Small intestine (tissue), 7 donors: ENCODE data around the gene PIK3AP1. TPM values are rescaled to one million over a fixed set of nuclear protein-coding genes. Genes with fewer than 3 reads are reported as not detected.
"Not testable (repeated sequence)": the region's sequence is repeated elsewhere in the genome, so short reads cannot be mapped to it uniquely, and the experiment has no call there.

Experiments
- DNase-seq, 2 donors: peaks; one replicate each; pipeline versions ENCODE4 v3.0.0 to v3.0.0-alpha.2; 2013
- FAIRE-seq: peaks from 2 replicates; lab custom pipeline; 2012; peaks lifted over from hg19 to GRCh38; lab: Jason Lieb, UNC
- H3K27ac ChIP-seq, 3 donors: one replicate each; pipeline ENCODE4 v1.5.1; 2013; ENCODE audit warnings: low read length in 2 of 3, mild to moderate bottlenecking in 2 of 3, control low read depth in 1 of 3, inconsistent platforms in 1 of 3, low read depth in 1 of 3, moderate library complexity in 1 of 3
- H3K27me3 ChIP-seq, 3 donors: one replicate each; pipeline ENCODE4 v1.6.1; 2013; ENCODE audit warnings: low read length in 3 of 3, inconsistent platforms in 1 of 3; ENCODE audit not compliant: control insufficient read depth in 3 of 3, insufficient read depth in 3 of 3
- H3K36me3 ChIP-seq, 3 donors: one replicate each; pipeline ENCODE4 v1.6.1; 2013; ENCODE audit warnings: low read length in 3 of 3, inconsistent platforms in 1 of 3, low read depth in 1 of 3, mild to moderate bottlenecking in 1 of 3, moderate library complexity in 1 of 3; ENCODE audit not compliant: control insufficient read depth in 3 of 3, insufficient read depth in 2 of 3
- H3K4me1 ChIP-seq, 3 donors: one replicate each; pipeline ENCODE4 v1.6.1; 2013; ENCODE audit warnings: low read length in 2 of 3, inconsistent platforms in 1 of 3, low read depth in 1 of 3, mild to moderate bottlenecking in 1 of 3, moderate library complexity in 1 of 3; ENCODE audit not compliant: control insufficient read depth in 3 of 3, insufficient read depth in 2 of 3
- H3K4me3 ChIP-seq, 3 donors: one replicate each; pipeline ENCODE4 v1.5.1; 2013; ENCODE audit warnings: low read length in 3 of 3, control low read depth in 1 of 3, inconsistent platforms in 1 of 3, low read depth in 1 of 3, mild to moderate bottlenecking in 1 of 3, moderate library complexity in 1 of 3
- H3K9me3 ChIP-seq, 2 donors: one replicate each; pipeline ENCODE4 v1.6.1; 2013; ENCODE audit warnings: low read depth in 1 of 2, low read length in 1 of 2; ENCODE audit not compliant: control insufficient read depth in 2 of 2, insufficient read depth in 1 of 2
- WGBS, 3 donors: extraction: QIAGEN DNeasy Blood & Tissue Kit; methylation state at CpG; one replicate each; pipeline ENCODE4 v1.1.7; 2013; 5-methylcytosine and 5-hydroxymethylcytosine counted together
- polyA plus RNA-seq, 4 donors: library from polyadenylated mRNA; stranded (reverse) in 3 of 4; unstranded in 1 of 4; fragments of 200-250 nt in 3 of 4; fragments of 120-200 nt in 1 of 4; gene quantifications; one replicate each; pipeline versions ENCODE4 v1.2.1 to v1.2.3, GENCODE V29; 2013
- donor health status: healthy with polysubstance abuse.
- donor health status: control.
- donor health status: control.
- donor health status: Bipolar disorder and iron deficiency.
- donor health status: healthy.

Gene PIK3AP1
- polyA plus RNA-seq, 4 donors = 5.6 to 9.2 (median 6.6) TPM

DNA sequence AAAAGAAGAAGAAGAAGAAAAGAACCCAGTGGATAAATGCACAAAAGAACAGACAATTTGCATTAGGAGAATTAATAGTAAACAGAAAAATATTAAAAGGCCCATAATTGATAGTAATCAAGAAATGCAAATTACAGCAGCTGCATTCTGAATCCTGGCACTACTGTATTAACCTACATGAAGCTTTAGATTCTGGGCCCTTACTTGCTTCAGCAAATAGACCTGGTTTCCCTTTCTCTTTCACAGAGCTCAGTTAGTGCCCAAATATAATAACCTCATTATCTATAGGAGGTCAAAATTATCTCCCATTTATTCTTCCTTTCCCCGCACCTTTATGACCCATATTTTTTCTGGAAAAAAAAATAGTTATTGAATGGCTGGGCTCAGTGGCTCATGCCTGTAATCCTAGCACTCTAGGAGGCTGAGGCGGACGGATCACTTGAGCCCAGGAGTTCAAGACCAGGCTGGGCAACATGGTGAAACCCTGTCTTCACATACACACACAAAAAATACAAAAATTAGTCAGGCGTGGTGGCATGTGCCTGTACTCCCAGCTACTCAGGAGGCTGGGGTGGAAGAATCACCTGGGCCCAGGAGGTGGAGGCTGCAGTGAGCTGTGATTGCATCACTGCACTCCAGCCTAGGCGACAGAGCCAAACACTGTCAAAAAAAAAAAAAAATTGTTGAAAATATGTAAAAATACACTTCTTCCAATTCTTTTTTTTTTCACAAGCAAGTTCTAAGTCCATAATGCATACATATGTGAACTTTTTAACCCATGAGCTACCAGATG is 36.0 kb upstream of the PIK3AP1 start:
- no peaks in the 10 kb centered on the region for H3K4me1 ChIP-seq
- FAIRE-seq (no peak), DNase-seq (peak in 1 of 2 donors; percentile 17)
- H3K27ac ChIP-seq = no peak overlapping the region
- no peaks in the 10 kb centered on the region for H3K27me3 ChIP-seq
- H3K9me3 ChIP-seq = no peaks in the 10 kb centered on the region
- 75 to 82% (median 77%) methylated on average over 5 of the region's 5 CpGs for WGBS, 3 donors
- no peaks in the 10 kb centered on the region for H3K36me3 ChIP-seq
- H3K4me3 ChIP-seq = no peak overlapping the region

DNA sequence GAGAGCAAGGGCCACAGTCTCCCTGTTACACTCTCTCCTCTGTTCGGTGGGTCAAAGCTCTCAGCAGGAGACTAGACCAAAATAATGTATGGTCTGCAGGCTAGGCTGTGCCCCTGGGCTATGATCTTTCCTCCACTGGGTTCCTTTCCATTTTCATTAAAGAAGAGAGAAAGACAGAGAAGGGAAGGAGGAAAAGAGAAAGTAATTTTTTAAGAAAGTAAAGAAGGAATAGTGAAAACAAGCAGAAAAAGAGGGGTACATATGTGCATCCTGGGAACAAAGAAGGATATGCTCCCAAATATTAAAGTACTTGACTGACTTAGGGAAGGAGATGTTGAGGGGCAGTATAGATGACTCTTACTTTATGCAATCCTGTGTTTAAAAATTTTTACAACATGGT is 33.6 kb upstream of the PIK3AP1 start:
- Histone ChIP-seq H3K4me1 (no peaks in the 10 kb centered on the region), H3K4me3 (no peak overlapping the region), H3K36me3 (no peaks in the 10 kb centered on the region), H3K27me3 (no peaks in the 10 kb centered on the region), H3K9me3 (no peaks in the 10 kb centered on the region), H3K27ac (no peak overlapping the region)
- no peak for DNase-seq
- no peak for FAIRE-seq
- 67 to 88% (median 74%) methylated on average over 1 of the region's 1 CpG for WGBS, 3 donors

DNA sequence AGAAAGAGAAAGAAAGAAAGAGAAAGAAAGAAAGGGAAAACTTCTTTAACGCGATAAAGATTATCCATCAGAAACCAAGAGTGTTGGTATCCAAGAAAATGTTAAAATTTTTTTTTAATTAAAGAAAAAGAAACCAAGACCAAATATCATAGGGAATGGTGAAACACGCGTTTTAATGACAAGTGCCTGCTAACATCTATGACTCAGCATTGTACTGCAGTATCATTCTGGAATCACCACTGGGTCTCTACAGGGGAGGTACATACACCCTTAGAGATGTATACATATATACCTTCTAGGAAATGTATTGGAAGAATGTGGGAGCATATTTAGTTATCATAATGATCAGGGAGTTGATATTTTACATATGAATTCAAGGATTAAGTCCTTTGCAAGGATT is 32.1 kb upstream of the PIK3AP1 start:
- FAIRE-seq (no peak), DNase-seq (no peak)
- Histone ChIP-seq H3K27me3 (no peaks in the 10 kb centered on the region), H3K4me3 (no peak overlapping the region), H3K36me3 (no peaks in the 10 kb centered on the region), H3K27ac (no peak overlapping the region), H3K4me1 (no peaks in the 10 kb centered on the region), H3K9me3 (no peaks in the 10 kb centered on the region)
- 82 to 89% (median 85%) methylated on average over 4 of the region's 4 CpGs for WGBS, 3 donors

DNA sequence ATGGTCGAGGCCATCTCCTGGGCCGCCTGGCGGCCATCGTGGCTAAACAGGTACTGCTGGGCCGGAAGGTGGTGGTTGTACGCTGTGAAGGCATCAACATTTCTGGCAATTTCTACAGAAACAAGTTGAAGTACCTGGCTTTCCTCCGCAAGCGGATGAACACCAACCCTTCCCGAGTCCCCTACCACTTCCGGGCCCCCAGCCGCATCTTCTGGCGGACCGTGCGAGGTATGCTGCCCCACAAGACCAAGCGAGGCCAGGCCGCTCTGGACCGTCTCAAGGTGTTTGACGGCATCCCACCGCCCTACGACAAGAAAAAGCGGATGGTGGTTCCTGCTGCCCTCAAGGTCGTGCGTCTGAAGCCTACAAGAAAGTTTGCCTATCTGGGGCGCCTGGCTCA is 30.0 kb upstream of the PIK3AP1 start:
- not testable (repeated sequence) for H3K27ac ChIP-seq, H3K27me3 ChIP-seq, FAIRE-seq, H3K4me1 ChIP-seq, H3K36me3 ChIP-seq, DNase-seq, H3K4me3 ChIP-seq, H3K9me3 ChIP-seq
- 94 to 98% (median 95%) methylated on average over 16 to 24 of the region's 24 CpGs for WGBS, 3 donors

DNA sequence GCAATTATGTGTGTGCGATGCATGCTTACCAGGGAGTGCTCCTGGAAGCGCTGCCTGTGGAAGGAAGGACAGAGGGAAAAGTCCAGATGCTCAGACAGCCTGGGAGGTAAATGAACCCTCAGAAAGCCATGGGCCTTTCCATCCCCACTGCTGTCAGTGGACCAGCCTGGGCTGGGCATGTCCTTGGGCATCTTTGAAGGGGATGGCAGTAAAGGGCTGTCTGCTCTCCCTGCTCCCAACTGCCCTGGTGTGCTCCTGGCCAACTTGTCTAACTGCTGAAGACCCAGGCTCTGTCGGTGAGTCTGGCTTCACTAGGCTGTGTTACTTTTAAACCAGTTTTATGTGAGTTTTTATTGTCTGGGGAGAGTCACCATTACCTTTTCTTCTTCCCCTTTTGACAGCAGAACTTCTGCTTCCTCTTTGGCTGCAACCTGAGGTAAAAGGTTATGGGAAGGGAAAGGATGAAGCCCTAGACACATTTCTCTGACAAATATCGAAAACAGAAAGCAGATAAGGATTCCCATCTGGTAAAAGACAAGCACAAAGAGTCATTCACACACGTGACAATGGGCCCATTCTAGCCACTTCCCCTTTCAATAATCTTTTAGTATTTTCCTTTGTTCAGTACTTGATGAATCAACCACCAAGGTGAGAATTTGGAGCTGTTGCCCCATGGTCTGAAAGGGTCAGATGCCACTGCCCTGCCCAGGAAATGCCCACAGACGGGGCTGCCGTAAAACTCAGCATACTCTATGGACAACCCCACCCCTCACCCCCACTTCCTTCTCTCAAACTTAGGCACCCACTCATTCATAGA is 27.6 kb upstream of the PIK3AP1 start:
- Histone ChIP-seq H3K9me3 (no peaks in the 10 kb centered on the region), H3K27me3 (no peaks in the 10 kb centered on the region), H3K4me3 (no peak overlapping the region), H3K27ac (peak overlapping the region in 1 of 3 donors; percentile 66), H3K36me3 (no peaks in the 10 kb centered on the region), H3K4me1 (no peaks in the 10 kb centered on the region)
- FAIRE-seq (no peak), DNase-seq (peak; percentile 16 to 18)
- 42 to 48% (median 43%) methylated on average over 7 of the region's 7 CpGs for WGBS, 3 donors

DNA sequence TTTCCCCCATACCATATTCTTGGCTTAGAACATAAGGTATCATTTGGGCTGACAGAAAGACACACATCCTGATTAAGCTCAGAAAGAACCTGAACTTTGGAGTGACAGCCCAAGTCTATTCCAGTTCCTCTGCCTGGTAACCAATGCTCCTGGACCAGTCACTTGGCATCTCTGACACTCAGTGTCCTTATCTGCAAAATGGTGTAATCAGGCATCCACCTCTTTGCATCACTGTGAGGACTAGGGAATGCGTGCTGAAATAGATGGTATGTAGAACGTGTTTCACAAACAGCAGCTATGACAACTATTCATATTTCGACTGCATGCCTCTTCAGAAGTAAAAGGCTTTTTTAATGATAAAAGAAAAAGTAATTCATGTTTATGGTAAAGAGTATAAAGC is 26.2 kb upstream of the PIK3AP1 start:
- Histone ChIP-seq H3K4me3 (no peak overlapping the region), H3K4me1 (no peaks in the 10 kb centered on the region), H3K27ac (no peak overlapping the region), H3K27me3 (no peaks in the 10 kb centered on the region), H3K9me3 (no peaks in the 10 kb centered on the region), H3K36me3 (no peaks in the 10 kb centered on the region)
- DNase-seq (no peak), FAIRE-seq (no peak)
- 89 to 91% (median 89%) methylated on average over 3 of the region's 3 CpGs for WGBS, 3 donors

DNA sequence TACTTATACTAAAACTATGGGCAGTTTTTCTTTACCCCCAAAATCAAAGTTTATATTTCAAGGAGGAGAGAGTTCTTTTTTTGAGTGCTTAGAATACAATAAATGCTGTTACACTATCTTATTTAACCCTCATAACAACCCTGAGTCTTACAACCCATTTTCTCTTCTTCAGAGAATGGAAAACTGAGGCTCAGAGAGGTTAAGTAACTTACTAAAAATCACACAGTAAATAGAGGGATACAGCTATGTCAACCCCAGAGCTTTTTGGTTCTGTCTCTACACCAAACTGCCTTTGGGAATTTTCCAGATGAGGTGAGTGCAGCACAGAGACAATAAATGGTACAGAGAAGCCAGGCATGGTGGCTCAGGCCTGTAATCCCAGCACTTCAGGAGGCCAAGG is 25.6 kb upstream of the PIK3AP1 start:
- Histone ChIP-seq H3K9me3 (no peaks in the 10 kb centered on the region), H3K36me3 (no peaks in the 10 kb centered on the region), H3K4me1 (no peaks in the 10 kb centered on the region), H3K27ac (no peak overlapping the region), H3K4me3 (no peak overlapping the region), H3K27me3 (no peaks in the 10 kb centered on the region)
- DNase-seq (no peak), FAIRE-seq (no peak)

DNA sequence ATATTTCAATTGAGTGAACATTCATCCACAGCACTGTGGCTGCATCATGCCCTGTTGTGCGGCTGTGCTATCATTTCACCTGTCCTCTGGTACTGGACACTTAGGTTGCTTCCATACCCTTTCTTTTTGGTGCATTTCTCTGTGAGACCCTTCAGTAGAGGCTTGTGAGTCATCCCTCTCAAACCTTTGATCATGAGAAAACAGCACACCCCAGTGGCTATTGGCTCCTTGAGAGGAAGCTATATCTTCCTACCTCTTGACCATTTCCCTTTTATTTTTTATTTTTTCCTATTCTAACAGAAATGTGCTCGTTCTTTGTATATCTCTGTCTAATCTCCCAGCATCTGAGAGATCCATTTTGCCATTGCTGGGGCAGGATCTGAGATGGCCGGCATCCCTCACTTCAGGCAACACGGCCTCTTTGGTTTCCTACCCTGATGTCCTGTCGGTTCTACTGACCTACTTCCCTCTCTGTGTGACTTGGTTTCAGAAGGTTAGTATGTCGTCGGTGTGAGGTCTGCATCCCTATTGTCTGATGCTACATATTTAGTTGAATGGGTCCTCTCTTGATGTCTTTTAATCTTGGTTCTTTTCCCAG is 23.8 kb upstream of the PIK3AP1 start:
- no peak for FAIRE-seq
- no peak overlapping the region for H3K4me3 ChIP-seq
- H3K4me1 ChIP-seq = no peaks in the 10 kb centered on the region
- H3K36me3 ChIP-seq = no peaks in the 10 kb centered on the region
- DNase-seq = peak in 1 of 2 donors; percentile 31
- no peaks in the 10 kb centered on the region for H3K27me3 ChIP-seq
- no peaks in the 10 kb centered on the region for H3K9me3 ChIP-seq
- no peak overlapping the region for H3K27ac ChIP-seq
- WGBS, 3 donors = 61 to 71% (median 64%) methylated on average over 7 of the region's 7 CpGs
